ENCODE results near the gene UBE2M.
"Not testable (repeated sequence)": the region's sequence is repeated elsewhere in the genome, so short reads cannot be mapped to it uniquely, and the experiment has no call there.

UBE2M gene

DNA sequence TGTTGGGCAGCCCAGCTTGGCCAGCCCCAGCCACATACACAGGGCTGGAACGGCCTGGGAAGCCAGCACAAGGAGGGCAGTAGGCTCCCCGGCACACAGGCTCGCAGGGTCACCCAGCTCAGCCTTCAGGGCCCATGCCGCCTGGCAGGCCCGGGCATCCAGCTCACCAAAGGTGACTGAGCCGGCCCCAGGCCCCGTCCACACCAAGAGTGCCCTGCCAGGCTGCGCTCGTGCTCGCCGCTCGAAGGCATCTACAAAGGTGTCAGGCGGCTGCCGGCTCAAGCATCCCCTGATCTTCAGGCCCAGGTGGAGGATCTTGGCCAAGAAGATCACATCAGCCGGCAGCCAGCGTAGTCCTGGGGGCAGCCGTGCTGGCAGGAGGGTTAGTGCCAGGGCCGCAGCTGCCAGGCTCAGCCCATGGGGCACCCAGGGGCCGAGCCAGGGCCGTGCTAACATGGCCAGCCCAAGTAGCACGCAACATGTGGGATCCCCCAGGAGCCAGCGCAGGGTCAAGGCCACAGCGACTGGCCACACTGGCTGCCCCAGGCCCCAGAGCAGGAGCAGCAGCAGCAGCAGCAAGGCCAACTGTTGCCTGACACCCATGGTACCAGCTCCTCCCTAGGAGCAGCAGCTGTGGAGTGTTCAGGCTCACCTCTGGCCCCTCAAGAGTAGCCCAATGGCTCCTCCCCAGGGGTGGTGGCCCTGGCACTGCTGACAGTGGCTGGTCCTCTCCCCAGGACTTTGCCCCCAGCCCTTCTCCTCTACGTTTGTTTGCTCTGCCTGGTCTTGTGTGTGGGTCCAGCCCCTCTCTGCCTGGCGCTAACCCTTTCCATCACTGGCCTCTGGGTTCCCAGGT lies 46.8 kb downstream of the UBE2M start, which contains the start of gene SLC27A5:
Gene SLC27A5, minus strand, starts transcription at position 640 of the 856 bp plus-strand sequence. Its CDS starts 37 bp downstream, at position 603.
- DNase-seq: no peak

DNA sequence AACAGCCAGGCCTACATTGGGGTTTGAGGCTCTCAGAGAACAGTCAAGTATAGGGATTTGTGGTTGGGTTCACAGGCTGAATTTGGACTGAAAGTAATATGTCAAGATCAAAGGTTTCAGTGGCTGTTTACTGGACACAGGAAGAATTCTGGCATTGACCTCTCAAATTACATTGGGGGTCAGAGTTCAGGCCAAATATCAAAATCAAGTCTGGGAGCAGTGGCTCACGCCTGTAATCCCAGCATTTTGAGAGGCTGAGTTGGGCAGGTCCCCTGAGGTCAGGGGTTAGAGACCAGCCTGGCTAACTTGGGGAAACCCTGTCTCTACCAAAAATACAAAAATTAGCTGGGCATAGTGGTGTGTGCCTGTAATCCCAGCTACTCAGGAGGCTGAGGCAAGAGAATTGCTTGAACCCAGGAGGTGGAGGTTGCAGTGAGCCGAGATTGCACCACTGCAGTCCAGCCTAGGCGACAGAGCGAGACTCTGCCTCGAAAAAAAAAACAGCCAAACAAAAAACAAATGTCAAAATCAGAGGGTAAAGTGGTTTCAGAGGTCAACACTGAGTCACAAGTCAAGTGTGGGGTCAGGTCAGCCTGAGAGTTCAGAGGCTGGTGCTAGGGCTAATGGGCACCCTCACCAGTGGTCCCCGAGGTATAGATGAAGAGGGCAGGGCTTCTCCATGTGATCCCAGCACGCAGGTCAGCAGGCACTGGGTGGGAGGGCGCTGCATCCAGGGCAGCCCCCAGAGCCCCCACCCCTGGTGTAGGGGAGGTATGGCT lies 48.1 kb downstream of the UBE2M start:
- no peak for DNase-seq

DNA sequence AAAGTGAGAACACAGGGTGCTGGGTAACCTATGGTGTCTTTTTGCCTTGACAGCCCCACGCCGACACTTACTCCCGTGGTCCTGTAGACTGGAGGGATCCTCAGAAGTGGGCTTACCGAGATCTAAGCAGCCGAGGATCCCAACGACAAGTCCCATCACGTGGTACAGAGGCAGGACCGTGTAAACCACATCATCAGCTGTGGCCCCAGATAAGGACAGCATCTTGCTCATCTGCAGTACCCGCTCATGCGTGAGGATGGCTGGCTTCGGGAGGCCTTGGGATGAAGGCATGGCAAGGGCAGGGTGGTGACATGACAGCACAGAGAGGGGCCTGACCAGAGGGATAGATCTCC lies 48.7 kb downstream of the UBE2M start:
- DNase-seq: no peak

DNA sequence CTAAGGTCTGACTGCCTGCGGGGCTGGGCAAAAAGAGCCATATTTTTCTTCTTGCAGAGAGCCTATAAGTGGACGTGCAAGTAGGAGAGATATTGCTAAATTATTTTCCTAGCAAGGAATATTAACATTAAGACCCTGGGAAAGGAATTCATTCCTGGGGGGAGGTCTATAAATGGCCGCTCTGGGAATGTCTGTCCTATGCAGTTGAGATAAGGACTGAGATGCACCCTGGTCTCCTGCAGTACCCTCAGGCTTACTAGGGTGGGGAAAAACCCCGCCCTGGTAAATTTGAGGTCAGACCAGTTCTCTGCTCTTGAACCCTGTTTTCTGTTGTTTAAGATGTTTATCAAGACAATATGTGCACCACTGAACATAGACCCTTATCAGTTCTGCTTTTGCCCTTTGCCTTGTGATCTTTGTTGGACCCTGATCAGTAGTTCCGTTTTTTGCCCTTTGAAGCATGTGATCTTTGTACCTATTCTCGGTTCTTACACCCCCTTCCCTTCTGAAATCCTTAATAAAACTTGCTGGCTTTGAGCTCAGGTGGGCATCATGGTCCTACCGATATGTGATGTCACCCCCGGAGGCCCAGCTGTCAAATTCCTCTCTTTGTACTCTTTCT lies 50.7 kb downstream of the UBE2M start:
- DNase-seq: not testable (repeated sequence)

All from retina (tissue), 1 donor.